HG03432 (cell line): Measurements from ENCODE around the gene PLPP4.

Experiments
- ATAC-seq: cut with Tn5 transposase; IDR thresholded peaks from one replicate; pipeline ENCODE4 v1.9.1; 2021; ENCODE audit warnings: mild to moderate bottlenecking, moderate library complexity; ENCODE audit not compliant: unreplicated experiment

The PLPP4 gene

DNA sequence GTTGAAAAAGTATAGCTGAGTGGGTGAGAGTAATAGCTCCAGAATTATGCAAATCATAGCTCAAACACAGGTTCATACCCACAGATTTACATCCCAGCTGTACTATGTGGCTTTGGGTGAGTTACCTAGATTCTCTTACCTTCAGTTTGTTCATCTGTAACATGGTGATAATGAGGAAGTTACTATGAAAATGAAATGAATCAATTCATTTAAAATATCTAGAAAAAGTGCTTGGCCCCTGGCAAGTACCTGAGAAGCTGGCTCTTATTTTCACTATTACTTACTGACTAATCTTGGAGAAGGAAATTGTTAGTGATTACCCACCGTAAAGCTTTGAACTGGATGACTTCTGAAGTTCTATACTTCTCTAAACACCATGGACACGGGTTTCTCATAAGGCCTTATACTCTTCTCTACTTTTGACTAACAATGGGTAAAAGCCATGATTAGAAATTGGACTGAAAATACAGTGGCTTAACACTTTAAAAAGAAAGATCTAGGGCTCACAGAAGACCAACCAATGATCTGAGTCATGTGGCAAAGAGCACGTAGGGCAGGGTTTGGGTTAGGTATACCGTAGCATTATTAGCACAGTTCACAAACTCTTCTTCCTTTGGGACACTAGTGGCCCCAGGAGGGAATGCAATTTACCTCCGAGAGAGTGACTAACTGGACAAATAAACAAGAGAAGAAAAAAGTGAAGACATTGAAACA is 149.2 kb downstream of the PLPP4 start:
- peak; percentile 73 for ATAC-seq

- peak; percentile 27 for ATAC-seq
Measured at GRCh38 chr10:120607016-120607709, 150.1 kb downstream of the PLPP4 start.

GRCh38 chr10:120607710-120608703 is 151.0 kb downstream of the PLPP4 start:
- peak; percentile 53 for ATAC-seq

DNA sequence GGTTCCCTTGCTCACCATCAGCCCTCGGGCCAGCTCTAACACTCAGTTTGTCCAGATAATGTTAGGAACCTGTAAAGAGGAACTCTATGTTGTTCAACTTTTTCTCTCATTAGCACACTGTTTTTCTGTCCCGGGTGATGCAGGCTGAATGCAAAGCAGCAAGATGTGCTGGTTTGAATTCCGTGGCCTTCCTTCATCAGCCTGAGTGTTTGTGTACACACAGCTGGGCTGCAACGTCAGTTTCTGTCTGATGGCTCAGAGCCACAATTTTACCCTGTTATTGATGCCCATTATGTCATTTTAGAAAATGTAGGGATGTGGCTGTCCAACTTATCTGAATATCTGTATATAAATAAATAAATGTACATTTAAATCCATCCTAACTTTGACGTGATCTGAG is 152.0 kb downstream of the PLPP4 start:
- ATAC-seq = no peak

GRCh38 chr10:120610791-120611190 is 153.8 kb downstream of the PLPP4 start:
- ATAC-seq = no peak

DNA sequence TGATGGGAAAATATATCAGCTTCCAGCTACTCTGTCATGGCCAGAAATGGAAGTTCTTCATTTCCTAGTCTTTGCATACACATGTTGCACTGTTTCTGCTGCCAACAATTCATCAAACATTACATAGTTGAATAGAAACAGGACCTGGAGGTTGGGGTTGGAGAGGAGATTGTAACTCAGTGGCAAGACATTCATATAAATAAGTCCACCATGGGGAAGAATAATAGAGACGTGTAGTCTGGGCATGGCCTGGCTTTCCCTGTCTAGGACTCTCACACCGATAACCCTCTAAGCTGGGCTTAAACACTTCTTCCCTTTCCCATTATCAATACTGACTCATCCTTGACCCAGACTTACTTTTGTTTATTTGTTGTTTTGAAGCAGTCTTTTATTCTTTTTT is 155.7 kb downstream of the PLPP4 start:
- no peak for ATAC-seq

GRCh38 chr10:120613180-120613579 is 156.2 kb downstream of the PLPP4 start:
- ATAC-seq = no peak

GRCh38 chr10:120614680-120615079 is 157.7 kb downstream of the PLPP4 start:
- ATAC-seq = no peak

- no peak for ATAC-seq
Measured at GRCh38 chr10:120616311-120616911, 159.4 kb downstream of the PLPP4 start.

- ATAC-seq = no peak
Measured at GRCh38 chr10:120628197-120628596, 171.2 kb downstream of the PLPP4 start.

DNA sequence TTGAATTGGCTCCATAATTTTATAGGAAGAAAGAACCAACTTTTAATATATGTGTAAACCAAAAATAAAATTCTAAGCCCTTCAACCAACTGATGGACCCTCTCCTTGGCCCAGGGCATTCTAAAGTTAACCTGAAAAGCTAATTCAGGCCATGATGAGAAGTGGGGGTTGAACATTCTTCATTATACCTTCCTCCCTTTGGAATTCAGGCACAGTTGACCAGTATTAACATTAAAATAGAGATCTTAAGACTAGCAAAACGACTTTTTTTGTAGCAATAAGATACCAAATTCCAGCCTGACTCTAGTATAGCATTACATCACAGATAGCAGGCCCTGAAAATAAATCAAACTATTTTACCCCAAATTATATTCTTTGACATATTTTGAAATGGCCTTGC is 173.2 kb downstream of the PLPP4 start:
- no peak for ATAC-seq

GRCh38 chr10:120632047-120632446 is 175.0 kb downstream of the PLPP4 start:
- ATAC-seq = no peak

DNA sequence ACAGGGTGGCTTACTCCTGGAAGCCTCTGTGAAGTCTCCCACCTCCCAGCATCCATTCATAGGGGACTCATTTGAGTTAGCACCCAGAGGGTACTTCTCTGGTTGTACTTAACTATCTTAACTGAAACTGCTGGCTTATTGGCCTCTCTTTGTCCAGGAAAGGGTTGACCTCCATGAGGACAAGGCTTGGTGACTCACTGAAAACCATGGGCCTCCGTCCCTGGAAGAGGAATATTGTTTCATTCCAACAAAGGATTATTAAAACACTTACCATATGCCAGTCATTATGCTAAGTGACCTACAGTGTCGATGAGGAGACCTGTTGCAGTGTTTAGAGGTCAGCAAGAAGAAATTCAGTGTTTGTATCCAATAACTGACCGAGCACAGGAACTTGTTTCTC is 175.9 kb downstream of the PLPP4 start:
- ATAC-seq = no peak

DNA sequence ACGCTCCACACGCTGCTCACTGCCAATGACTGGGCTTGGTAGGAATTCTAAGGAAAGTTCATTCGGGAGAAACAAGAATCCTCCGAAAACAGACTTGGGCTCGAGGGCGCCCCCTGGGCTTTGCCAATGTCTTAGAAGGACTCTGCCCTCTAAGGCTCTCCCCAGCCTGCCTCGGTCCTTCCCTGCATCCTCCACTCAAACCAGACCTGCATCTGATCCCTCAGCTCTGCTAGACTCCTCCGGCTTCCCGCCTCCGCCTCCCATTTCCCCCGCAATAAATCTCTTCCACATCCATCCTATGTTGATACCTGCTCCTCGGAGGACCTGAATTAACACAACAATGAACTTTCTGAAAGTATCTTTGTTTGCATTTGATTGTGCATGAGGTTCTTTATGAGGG is 177.6 kb downstream of the PLPP4 start:
- ATAC-seq = no peak
